Measurements from ENCODE around the gene POFUT2.
A peak's percentile ranks its signal among the peaks of the same experiment; 100 is the strongest.
"Not testable (repeated sequence)": the region's sequence is repeated elsewhere in the genome, so short reads cannot be mapped to it uniquely, and the experiment has no call there.

Gene POFUT2

GRCh38 chr21:45309987-45310381, 22.3 kb upstream of the POFUT2 start:
- DNase-seq = no peak

GRCh38 chr21:45309069-45309986, 21.6 kb upstream of the POFUT2 start:
- peak; percentile 89 for DNase-seq

GRCh38 chr21:45308194-45309068, 20.7 kb upstream of the POFUT2 start:
- DNase-seq = peak; percentile 51

- not testable (repeated sequence) for DNase-seq
Observed at GRCh38 chr21:45307597-45308158, 20.0 kb upstream of the POFUT2 start.

- DNase-seq = no peak
Observed at GRCh38 chr21:45306832-45307571, 19.3 kb upstream of the POFUT2 start.

GRCh38 chr21:45306453-45306831, 18.7 kb upstream of the POFUT2 start:
- no peak for DNase-seq

GRCh38 chr21:45305836-45306235, 18.1 kb upstream of the POFUT2 start:
- DNase-seq = no peak

GRCh38 chr21:45304945-45305344, 17.2 kb upstream of the POFUT2 start:
- no peak for DNase-seq

GRCh38 chr21:45304476-45304830, 16.8 kb upstream of the POFUT2 start:
- no peak for DNase-seq

- DNase-seq = no peak
Observed at GRCh38 chr21:45303751-45304475, 16.2 kb upstream of the POFUT2 start.

- no peak for DNase-seq
Observed at GRCh38 chr21:45303091-45303615, 15.5 kb upstream of the POFUT2 start.

GRCh38 chr21:45302082-45303061, 14.7 kb upstream of the POFUT2 start:
- DNase-seq = no peak

GRCh38 chr21:45301521-45302081, 13.9 kb upstream of the POFUT2 start:
- no peak for DNase-seq

- no peak for DNase-seq
Observed at GRCh38 chr21:45300786-45301520, 13.3 kb upstream of the POFUT2 start.

- no peak for DNase-seq
Observed at GRCh38 chr21:45299864-45300785, 12.4 kb upstream of the POFUT2 start.

GRCh38 chr21:45299026-45299863, 11.6 kb upstream of the POFUT2 start:
- no peak for DNase-seq

GRCh38 chr21:45297869-45298268, 10.2 kb upstream of the POFUT2 start:
- no peak for DNase-seq
